DMS 273 (cell line): ENCODE measurements around the gene MCF2L.
A peak's percentile ranks its signal among the peaks of the same experiment; 100 is the strongest.

ENCODE experiments used
- DNase-seq: peaks from one replicate; lab custom pipeline; 2025; ENCODE audit not compliant: unreplicated experiment; lab: John Stamatoyannopoulos, UW

Gene MCF2L, protein sequence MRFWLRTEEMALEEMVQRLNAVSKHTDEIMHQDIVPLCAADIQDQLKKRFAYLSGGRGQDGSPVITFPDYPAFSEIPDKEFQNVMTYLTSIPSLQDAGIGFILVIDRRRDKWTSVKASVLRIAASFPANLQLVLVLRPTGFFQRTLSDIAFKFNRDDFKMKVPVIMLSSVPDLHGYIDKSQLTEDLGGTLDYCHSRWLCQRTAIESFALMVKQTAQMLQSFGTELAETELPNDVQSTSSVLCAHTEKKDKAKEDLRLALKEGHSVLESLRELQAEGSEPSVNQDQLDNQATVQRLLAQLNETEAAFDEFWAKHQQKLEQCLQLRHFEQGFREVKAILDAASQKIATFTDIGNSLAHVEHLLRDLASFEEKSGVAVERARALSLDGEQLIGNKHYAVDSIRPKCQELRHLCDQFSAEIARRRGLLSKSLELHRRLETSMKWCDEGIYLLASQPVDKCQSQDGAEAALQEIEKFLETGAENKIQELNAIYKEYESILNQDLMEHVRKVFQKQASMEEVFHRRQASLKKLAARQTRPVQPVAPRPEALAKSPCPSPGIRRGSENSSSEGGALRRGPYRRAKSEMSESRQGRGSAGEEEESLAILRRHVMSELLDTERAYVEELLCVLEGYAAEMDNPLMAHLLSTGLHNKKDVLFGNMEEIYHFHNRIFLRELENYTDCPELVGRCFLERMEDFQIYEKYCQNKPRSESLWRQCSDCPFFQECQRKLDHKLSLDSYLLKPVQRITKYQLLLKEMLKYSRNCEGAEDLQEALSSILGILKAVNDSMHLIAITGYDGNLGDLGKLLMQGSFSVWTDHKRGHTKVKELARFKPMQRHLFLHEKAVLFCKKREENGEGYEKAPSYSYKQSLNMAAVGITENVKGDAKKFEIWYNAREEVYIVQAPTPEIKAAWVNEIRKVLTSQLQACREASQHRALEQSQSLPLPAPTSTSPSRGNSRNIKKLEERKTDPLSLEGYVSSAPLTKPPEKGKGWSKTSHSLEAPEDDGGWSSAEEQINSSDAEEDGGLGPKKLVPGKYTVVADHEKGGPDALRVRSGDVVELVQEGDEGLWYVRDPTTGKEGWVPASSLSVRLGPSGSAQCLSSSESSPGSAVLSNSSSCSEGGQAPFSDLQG

DNA sequence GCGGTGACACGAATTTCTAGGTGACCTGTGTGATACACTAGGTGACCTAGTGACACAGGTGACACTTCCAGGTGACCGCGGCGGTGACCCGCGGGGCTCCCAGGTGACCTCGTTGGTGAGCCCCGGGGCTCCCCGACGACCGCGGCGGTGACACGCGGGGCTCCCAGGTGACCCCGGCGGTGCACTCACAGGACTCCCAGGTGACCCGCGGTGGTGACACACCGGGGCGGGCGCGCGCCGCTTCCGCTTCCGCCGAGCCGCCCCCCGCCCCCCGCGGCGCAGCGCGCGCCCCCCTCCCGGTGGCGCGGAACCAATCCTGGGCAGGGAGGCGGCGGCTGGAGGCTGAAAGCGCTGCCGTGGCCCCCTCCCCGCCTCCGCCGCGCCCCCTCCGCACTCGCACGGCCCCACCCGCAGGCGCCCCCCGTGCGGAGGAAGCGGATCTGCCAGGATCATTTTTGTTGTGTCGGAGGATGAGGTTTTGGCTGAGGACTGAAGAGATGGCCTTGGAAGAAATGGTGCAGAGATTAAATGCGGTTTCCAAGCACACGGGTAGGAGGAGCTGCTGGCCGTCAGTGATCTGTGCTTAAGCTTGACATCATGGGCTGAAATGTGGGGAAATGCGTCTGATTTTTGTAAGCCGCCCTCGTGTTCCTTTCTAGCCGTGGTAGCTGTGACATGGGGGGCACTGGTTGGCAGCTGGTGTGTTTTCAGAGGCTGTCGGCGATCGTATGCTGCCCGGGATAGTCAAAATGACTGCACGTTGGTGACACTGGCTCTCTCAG is at the start of gene MCF2L:
Gene MCF2L, plus strand, starts transcription at position 305 of the 782 bp plus-strand sequence. Its CDS starts 166 bp downstream, at position 471.
- DNase-seq: peak; percentile 48

GRCh38 chr13:112923962-112924361 is 45.1 kb upstream of the MCF2L start:
- DNase-seq: no peak

GRCh38 chr13:112924365-112924764 is 44.6 kb upstream of the MCF2L start:
- DNase-seq: no peak

DNA sequence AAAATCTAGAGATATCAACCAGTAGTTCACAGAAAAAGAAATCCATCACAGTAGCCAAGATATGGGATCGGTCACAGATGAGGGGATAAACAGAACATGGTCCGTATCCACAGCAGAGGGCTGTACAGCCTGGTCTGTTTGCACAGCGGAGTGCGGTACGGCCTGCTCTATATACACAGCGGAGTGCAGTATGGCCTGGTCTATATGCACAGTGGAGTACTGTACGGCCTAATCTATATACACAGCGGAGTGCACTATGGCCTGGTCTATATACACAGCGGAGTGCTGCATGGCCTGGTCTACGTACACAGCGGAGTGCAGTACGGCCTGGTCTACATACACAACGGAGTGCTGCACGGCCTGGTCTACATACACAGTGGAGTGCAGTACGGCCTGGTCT is 43.0 kb upstream of the MCF2L start:
- no peak for DNase-seq

DNA sequence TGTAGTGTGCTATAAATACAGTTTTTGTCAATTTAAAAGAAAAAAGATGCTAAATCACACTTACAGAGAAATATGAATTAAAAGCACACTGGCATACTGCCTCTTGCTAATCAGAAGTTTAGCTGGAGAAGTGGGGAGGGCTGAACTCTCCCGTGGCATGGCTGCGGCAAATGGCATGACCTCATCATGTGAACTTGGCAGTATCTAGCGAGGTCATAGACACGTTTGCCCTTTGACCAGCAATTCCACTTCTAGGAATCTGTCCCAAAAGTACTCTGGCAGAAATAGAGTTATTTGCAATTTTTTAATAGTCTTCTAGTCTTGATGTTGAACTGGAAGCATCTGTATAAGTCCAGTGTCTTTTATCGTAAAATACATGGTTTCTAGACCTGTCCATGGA is 42.0 kb upstream of the MCF2L start:
- no peak for DNase-seq

DNA sequence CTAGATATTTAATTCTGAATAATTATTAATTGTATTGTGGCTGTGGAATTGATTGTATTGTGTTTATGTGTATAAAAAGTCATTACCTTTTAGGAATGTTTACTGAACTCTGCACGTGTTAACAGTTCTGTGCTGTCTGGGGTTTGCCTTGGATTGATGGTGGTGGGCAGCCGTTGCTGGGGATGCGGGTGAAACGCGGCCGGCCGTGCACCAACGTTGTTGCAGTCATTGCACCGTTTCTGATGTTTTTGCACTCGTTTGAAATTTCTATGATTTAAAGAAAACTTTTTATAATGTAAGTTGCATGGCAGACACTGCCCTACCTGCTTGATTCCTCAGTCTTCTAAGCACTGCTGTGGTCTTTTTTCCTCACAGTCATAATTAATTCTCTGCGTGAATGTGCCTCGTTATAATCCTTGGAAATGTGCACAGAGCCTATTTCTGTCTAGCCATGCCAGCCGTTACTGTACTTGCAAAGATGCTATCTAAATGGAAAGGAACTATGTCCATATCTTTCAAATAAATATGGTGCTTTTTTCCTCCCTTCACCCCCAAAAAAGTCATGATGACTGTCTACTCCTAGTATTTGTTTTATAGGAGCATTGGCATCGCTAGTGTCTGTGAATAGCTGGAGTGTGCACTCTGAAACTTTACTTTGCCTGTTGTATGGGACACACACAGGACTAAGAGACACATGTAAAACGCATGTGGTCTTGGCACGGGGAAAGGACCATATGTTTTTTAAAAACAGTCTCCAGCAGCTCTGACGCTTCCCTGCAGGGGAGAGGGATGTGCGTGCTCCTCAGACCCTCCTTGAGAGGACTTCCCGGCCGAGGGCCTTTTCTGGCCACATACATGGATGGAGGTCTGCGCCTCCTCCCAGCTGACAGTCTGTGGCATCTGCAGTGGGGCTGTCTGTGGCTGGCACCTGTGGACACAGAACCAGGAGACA is 40.7 kb upstream of the MCF2L start:
- DNase-seq: peak; percentile 48

DNA sequence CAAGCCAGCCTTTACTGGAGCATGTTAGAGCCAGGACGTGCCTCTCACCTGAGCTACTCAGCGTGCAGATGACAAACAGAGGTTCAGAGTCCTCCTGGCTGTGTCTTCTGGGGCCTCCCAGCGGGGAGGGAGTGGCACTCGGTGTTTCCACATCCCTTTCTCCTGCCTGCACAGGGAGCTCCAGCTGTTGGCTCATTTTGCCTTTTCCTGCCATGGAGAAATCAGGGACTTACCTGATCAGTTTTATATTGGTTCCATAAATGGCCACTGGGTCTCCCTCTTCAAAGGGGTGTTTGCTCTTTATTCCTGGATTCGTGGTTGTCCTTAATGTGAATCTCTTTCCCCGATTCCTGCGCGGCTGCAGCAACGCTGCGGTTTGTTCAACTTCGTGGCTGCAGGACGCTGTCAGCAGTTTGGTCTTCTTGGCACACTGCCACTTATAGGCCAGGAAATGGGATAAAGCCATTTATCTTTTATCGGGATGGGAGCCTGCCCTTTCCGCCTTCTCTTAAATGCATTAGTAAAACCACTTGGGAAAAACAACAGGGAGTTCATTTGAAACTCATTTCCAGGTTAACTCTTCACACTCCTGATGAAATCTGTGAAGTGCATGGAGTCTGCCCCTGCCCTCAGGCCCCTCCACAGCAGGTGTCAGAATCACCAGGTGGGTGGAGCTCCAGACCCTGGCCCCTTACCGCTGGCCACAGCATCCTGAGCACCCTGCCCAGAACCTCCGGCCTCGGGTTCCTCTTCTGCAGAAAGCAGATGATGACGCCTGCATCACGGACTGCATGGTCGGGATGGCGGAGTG is 39.8 kb upstream of the MCF2L start:
- peak; percentile 53 for DNase-seq

DNA sequence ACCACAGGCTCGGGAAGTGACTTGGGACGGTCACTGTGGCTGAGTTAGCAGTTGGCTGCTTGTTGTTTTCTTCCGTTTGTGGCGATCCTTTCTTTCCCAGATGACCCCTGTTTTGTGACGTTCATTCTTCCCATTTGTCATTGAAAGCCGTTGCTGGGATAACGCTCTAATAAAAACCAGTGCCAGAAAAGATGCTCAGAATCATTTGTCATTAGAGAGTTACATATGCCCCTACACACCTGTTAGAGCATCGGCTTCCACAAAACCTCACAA is 39.3 kb upstream of the MCF2L start:
- DNase-seq: no peak

- no peak for DNase-seq
Observed at GRCh38 chr13:112930192-112930591, 38.8 kb upstream of the MCF2L start.

- DNase-seq: peak; percentile 65
Observed at GRCh38 chr13:112931028-112931934, 37.7 kb upstream of the MCF2L start.

DNA sequence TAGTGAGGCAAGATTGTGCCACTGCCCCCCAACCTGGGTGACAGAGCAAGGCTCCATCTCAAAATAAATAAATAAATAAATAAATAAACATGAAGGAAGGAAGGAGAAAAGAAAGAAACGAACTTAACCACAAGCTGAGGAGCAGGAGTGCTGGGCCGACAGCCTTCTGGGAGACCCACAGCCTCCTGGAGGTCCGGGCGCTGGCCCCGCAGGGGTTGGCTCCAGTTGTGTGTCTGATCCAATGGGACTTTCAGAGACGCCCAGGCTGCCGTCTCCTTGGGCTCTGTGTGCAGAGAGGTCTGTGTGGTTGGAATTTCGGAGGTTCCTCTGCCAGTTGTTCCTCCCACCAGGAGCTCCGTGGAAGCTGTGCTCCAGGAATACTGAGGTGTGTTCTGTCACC is 36.0 kb upstream of the MCF2L start:
- DNase-seq: no peak

DNA sequence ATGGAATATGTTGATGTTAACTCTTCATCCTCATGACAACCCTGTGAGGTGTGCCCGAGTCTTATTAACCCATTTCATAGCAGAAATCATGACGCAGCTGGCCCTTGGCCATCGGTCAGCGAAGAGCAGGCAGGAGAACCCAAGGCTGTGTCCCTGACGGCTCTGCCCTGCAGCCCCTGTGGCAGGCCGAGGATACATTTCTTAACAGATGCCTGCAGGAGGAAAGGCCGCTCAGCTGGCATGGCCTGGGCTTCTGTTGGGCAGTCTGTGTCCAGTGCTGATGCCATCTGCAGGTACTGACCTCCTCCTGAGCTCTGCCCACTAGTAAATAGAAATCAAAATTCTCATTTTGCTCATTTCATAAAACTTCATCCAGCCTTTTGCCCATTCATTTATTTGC is 35.4 kb upstream of the MCF2L start:
- no peak for DNase-seq

GRCh38 chr13:112934078-112934477 is 34.9 kb upstream of the MCF2L start:
- no peak for DNase-seq

DNA sequence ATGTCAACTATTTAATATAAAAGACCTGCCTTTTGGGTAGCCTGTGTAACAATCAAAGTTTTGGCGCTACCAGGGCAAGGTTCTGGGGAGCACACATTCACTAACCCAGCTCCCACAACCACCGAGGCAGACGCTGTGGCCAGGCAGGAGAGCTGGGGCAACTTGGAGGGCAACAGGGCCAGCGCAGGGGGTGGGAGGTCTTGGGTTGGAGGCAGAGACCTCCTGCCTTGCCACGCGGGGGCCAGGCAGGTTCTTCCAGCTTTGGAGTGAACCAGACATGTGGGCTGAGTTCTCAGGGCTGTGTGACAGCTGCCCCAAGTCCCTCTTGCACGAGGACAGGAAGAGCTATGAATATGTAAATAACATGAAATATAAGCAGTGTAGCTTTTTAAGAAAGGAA is 30.3 kb upstream of the MCF2L start:
- no peak for DNase-seq

DNA sequence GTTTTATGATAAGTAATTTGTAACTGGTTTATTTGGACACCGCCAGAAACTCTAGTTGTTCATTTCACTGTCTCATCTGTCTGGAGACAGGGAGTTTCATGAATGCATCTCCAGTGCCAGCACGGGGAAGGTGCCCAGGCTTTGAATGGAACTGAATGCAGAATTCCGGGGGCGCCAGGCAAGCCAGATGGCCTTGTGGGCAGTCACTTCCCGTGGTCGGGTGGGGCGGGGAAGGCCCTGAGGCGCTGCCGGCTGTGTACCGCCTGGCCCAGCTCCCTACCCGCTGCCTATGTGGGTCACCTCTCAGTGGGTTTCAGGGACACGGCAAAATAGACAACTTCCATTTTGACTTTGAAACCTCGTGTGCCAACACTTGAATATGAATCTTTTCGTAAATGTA is 28.8 kb upstream of the MCF2L start:
- DNase-seq: peak; percentile 19

DNA sequence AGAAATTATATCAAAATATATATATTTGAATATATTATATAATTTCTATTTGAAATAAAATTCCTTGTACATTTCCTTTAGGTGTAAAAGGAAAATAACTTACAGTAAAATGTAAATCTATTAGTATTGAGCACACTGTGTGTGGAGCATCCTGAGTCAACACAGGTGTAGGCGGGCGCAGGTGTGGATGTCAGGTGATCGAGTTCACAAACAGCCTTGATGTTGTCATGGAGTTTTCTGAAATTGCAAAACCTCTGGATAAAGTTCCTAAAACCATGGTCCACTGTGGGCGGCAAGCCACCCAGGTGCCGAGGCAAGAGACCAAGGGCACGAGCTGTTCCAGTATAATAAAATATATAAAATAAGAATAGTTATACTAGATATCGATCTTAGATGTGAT is 27.7 kb upstream of the MCF2L start:
- no peak for DNase-seq

DNA sequence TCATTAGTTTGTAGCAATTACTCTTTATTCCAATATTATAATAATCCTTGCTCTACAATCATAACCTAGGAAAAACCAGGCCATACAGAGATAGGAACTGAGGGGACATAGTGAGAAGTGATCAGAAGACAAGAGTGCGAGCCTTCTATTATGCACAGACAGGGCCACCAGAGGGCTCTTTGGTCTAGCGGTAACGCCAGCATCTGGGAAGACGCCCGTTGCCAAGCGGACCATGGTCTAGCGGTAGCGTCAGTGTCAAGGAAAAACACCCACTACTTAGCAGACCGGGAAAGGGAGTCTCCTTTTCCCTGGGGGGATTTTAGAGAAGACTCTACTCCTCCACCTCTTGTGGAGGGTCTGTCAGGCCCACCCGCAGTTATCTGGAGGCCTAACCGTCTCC is 27.2 kb upstream of the MCF2L start:
- DNase-seq: peak; percentile 53

GRCh38 chr13:112942689-112943308 is 26.2 kb upstream of the MCF2L start:
- DNase-seq: peak; percentile 97
